ENCODE data around the gene GJA1. TPM values are rescaled to one million over a fixed set of nuclear protein-coding genes. Genes with fewer than 3 reads are reported as not detected.
A peak's percentile ranks its signal among the peaks of the same experiment; 100 is the strongest.

Gene GJA1
- polyA plus RNA-seq, 4 donors = 51.8 to 279 (median 76.3) TPM

GRCh38 chr6:121482004-121482693 lies 46.7 kb downstream of the GJA1 start:
- no peak for DNase-seq (ENCODE audit: low read depth in 4 of 4, low spot score in 3 of 4)

- DNase-seq (ENCODE audit: low read depth in 4 of 4, low spot score in 3 of 4) = no peak
These were observed 47.3 kb downstream of the GJA1 start for GRCh38 chr6:121482751-121483150.

GRCh38 chr6:121485359-121485811 lies 49.9 kb downstream of the GJA1 start:
- DNase-seq (ENCODE audit: low read depth in 4 of 4, low spot score in 3 of 4) = no peak

GRCh38 chr6:121491576-121491975 lies 56.1 kb downstream of the GJA1 start:
- no peak for DNase-seq (ENCODE audit: low read depth in 4 of 4, low spot score in 3 of 4)

GRCh38 chr6:121492536-121492935 lies 57.1 kb downstream of the GJA1 start:
- DNase-seq (ENCODE audit: low read depth in 4 of 4, low spot score in 3 of 4) = no peak

GRCh38 chr6:121497970-121498375 lies 62.5 kb downstream of the GJA1 start:
- peak in 1 of 4 donors; percentile 14 for DNase-seq (ENCODE audit: low read depth in 4 of 4, low spot score in 3 of 4)

- DNase-seq (ENCODE audit: low read depth in 4 of 4, low spot score in 3 of 4) = no peak
These were observed 63.2 kb downstream of the GJA1 start for GRCh38 chr6:121498481-121499276.

Other genes with a start within 250 kb of the GJA1 start
- gene TBC1D32, start 101.2 kb upstream of the GJA1 start, polyA plus RNA-seq (ENCODE audit: insufficient read length in 4 of 4) = 10 to 100 TPM; 15.0 to 18.1 (median 16.2) TPM